Measurements from ENCODE around the gene ELP1.

DNA sequence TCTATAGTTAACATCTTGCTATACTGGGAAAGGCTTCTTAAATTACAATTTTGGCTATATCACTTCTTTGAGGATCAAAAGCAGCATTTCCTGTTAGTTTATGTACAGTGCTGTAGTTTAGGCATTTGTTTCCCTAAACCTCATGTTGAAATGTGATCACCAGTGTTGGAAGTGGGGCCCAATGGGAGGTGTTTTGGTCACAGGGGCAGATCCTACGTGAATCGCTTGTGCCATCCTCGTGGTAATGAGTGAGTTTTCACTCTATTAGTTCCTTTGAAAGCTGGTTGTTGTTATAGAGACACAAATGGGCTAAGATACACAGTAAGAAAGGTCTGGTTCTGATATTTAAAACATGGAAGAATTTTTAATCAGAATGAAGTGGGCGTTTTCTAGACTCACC is 66.1 kb downstream of the ELP1 start:
- TF ChIP-seq, protein P1, sequence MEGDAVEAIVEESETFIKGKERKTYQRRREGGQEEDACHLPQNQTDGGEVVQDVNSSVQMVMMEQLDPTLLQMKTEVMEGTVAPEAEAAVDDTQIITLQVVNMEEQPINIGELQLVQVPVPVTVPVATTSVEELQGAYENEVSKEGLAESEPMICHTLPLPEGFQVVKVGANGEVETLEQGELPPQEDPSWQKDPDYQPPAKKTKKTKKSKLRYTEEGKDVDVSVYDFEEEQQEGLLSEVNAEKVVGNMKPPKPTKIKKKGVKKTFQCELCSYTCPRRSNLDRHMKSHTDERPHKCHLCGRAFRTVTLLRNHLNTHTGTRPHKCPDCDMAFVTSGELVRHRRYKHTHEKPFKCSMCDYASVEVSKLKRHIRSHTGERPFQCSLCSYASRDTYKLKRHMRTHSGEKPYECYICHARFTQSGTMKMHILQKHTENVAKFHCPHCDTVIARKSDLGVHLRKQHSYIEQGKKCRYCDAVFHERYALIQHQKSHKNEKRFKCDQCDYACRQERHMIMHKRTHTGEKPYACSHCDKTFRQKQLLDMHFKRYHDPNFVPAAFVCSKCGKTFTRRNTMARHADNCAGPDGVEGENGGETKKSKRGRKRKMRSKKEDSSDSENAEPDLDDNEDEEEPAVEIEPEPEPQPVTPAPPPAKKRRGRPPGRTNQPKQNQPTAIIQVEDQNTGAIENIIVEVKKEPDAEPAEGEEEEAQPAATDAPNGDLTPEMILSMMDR (IDR thresholded peaks at IDR 0.05; ENCODE audit: low read depth, low read length): no peak
- TF ChIP-seq EZH2phosphoT487 (IDR thresholded peaks at IDR 0.05; ENCODE audit: low read depth): no peak

Measured in OCI-LY3 (cell line).